WTC11 (cell line): ENCODE measurements around the gene SNTB2.

Source experiments
- CREB1 ChIP-seq: sonication (generic); formaldehyde crosslinking; IDR thresholded peaks from 2 replicates; pipeline ENCODE4 v1.8.0; 2023; ENCODE audit warnings: mild to moderate bottlenecking, missing genetic modification reagents
- CREM ChIP-seq: sonication (generic); formaldehyde crosslinking; IDR thresholded peaks from 2 replicates; pipeline ENCODE4 v1.8.1; 2022; ENCODE audit warnings: mild to moderate bottlenecking, missing genetic modification reagents, moderate library complexity
- ESRRA ChIP-seq: sonication (generic); formaldehyde crosslinking; IDR thresholded peaks from 2 replicates; pipeline ENCODE4 v1.8.1; 2022; ENCODE audit warnings: mild to moderate bottlenecking, missing genetic modification reagents, borderline replicate concordance
- FOXP1 ChIP-seq: sonication (generic); formaldehyde crosslinking; IDR thresholded peaks from 2 replicates; pipeline ENCODE4 v1.8.0; 2022; ENCODE audit warnings: missing genetic modification reagents, mild to moderate bottlenecking, moderate library complexity, borderline replicate concordance
- NR1H2 ChIP-seq: sonication (generic); formaldehyde crosslinking; IDR thresholded peaks from 2 replicates; pipeline ENCODE4 v1.9.0; 2021; ENCODE audit warnings: mild to moderate bottlenecking, moderate library complexity, missing genetic modification reagents
- NR2C2 ChIP-seq: sonication (generic); formaldehyde crosslinking; IDR thresholded peaks from 2 replicates; pipeline ENCODE4 v1.8.0; 2022; ENCODE audit warnings: mild to moderate bottlenecking, missing genetic modification reagents
- RELA ChIP-seq: sonication (generic); formaldehyde crosslinking; IDR thresholded peaks from 2 replicates; pipeline ENCODE4 v1.8.1; 2022; ENCODE audit warnings: missing genetic modification reagents, mild to moderate bottlenecking, borderline replicate concordance
- SOX15 ChIP-seq: fragments of 250-450 bp; sonication (Bioruptor Pico); IDR thresholded peaks from 2 replicates; pipeline ENCODE4 v1.9.0; 2021; ENCODE audit warnings: mild to moderate bottlenecking
- SP1 ChIP-seq: sonication (generic); formaldehyde crosslinking; conservative IDR thresholded peaks from 2 replicates; pipeline ENCODE4 v1.8.1; 2022; ENCODE audit warnings: missing genetic modification reagents
- TF ChIP-seq, protein P1 (sequence below): sonication (generic); formaldehyde crosslinking; IDR thresholded peaks from 2 replicates; pipeline ENCODE4 v1.8.0; 2023; ENCODE audit warnings: mild to moderate bottlenecking, missing genetic modification reagents
- TF ChIP-seq, protein P2 (sequence below): fragments of 200-600 bp; IDR thresholded peaks from 2 replicates; pipeline ENCODE4 v1.8.0; 2022; ENCODE audit warnings: antibody characterized with exemption
- TF ChIP-seq, protein P3 (sequence below): sonication (generic); formaldehyde crosslinking; IDR thresholded peaks from 2 replicates; pipeline ENCODE4 v1.8.1; 2023; ENCODE audit warnings: mild to moderate bottlenecking, missing genetic modification reagents
- TF ChIP-seq, protein P4 (sequence below): sonication (generic); formaldehyde crosslinking; IDR thresholded peaks from 2 replicates; pipeline ENCODE4 v1.8.1; 2022; ENCODE audit warnings: low read depth, mild to moderate bottlenecking, moderate library complexity, missing genetic modification reagents, borderline replicate concordance
- TF ChIP-seq, protein P5 (sequence below): sonication (generic); formaldehyde crosslinking; IDR thresholded peaks from 2 replicates; pipeline ENCODE4 v1.8.0; 2022; ENCODE audit warnings: mild to moderate bottlenecking, missing genetic modification reagents

DNA sequence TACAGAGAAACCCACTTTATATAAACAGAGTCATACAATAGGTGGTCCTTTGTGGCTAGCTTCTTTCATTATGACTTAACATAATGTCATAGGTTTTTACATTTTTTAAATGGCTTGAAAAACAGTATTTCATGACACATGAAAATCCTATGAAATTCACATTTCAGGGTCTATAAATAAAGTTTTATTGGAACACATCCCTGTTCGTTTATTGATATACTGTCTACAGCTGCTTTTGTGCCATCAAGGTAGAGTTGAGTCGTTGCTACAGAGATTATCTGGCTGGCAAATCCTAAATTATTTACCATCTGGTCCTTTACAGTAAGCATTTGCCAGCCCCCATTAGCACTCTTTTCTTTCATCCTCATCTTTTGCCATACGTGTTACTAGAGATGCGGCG, 126.5 kb downstream of the SNTB2 start:
- TF ChIP-seq, protein P1, sequence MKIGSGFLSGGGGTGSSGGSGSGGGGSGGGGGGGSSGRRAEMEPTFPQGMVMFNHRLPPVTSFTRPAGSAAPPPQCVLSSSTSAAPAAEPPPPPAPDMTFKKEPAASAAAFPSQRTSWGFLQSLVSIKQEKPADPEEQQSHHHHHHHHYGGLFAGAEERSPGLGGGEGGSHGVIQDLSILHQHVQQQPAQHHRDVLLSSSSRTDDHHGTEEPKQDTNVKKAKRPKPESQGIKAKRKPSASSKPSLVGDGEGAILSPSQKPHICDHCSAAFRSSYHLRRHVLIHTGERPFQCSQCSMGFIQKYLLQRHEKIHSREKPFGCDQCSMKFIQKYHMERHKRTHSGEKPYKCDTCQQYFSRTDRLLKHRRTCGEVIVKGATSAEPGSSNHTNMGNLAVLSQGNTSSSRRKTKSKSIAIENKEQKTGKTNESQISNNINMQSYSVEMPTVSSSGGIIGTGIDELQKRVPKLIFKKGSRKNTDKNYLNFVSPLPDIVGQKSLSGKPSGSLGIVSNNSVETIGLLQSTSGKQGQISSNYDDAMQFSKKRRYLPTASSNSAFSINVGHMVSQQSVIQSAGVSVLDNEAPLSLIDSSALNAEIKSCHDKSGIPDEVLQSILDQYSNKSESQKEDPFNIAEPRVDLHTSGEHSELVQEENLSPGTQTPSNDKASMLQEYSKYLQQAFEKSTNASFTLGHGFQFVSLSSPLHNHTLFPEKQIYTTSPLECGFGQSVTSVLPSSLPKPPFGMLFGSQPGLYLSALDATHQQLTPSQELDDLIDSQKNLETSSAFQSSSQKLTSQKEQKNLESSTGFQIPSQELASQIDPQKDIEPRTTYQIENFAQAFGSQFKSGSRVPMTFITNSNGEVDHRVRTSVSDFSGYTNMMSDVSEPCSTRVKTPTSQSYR (CRISPR knock-in tag) = no peak
- TF ChIP-seq, protein P2, sequence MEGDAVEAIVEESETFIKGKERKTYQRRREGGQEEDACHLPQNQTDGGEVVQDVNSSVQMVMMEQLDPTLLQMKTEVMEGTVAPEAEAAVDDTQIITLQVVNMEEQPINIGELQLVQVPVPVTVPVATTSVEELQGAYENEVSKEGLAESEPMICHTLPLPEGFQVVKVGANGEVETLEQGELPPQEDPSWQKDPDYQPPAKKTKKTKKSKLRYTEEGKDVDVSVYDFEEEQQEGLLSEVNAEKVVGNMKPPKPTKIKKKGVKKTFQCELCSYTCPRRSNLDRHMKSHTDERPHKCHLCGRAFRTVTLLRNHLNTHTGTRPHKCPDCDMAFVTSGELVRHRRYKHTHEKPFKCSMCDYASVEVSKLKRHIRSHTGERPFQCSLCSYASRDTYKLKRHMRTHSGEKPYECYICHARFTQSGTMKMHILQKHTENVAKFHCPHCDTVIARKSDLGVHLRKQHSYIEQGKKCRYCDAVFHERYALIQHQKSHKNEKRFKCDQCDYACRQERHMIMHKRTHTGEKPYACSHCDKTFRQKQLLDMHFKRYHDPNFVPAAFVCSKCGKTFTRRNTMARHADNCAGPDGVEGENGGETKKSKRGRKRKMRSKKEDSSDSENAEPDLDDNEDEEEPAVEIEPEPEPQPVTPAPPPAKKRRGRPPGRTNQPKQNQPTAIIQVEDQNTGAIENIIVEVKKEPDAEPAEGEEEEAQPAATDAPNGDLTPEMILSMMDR = no peak
- TF ChIP-seq, protein P3, sequence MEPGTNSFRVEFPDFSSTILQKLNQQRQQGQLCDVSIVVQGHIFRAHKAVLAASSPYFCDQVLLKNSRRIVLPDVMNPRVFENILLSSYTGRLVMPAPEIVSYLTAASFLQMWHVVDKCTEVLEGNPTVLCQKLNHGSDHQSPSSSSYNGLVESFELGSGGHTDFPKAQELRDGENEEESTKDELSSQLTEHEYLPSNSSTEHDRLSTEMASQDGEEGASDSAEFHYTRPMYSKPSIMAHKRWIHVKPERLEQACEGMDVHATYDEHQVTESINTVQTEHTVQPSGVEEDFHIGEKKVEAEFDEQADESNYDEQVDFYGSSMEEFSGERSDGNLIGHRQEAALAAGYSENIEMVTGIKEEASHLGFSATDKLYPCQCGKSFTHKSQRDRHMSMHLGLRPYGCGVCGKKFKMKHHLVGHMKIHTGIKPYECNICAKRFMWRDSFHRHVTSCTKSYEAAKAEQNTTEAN (CRISPR knock-in tag) = no peak
- TF ChIP-seq SOX15 (CRISPR knock-in tag) = no peak
- no peak for TF ChIP-seq NR1H2
- TF ChIP-seq CREB1 = no peak
- TF ChIP-seq FOXP1 = no peak
- TF ChIP-seq SP1 = no peak
- TF ChIP-seq, protein P4, sequence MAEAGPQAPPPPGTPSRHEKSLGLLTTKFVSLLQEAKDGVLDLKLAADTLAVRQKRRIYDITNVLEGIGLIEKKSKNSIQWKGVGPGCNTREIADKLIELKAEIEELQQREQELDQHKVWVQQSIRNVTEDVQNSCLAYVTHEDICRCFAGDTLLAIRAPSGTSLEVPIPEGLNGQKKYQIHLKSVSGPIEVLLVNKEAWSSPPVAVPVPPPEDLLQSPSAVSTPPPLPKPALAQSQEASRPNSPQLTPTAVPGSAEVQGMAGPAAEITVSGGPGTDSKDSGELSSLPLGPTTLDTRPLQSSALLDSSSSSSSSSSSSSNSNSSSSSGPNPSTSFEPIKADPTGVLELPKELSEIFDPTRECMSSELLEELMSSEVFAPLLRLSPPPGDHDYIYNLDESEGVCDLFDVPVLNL = no peak
- TF ChIP-seq CREM (CRISPR knock-in tag) = no peak
- TF ChIP-seq, protein P5, sequence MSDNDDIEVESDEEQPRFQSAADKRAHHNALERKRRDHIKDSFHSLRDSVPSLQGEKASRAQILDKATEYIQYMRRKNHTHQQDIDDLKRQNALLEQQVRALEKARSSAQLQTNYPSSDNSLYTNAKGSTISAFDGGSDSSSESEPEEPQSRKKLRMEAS (CRISPR knock-in tag) = no peak
- no peak for TF ChIP-seq ESRRA (CRISPR knock-in tag)
- TF ChIP-seq RELA = no peak
- TF ChIP-seq NR2C2 (CRISPR knock-in tag) = no peak
